Brain pericyte (primary cell): Measurements from ENCODE around the gene EHD2.
"Not testable (repeated sequence)": the region's sequence is repeated elsewhere in the genome, so short reads cannot be mapped to it uniquely, and the experiment has no call there.

Source experiments
- DNase-seq: peaks from one replicate; pipeline ENCODE4 v3.0.0-alpha.2; 2012; ENCODE audit warnings: low read depth, low spot score

Gene EHD2

GRCh38 chr19:47749326-47749725 lies 36.1 kb downstream of the EHD2 start:
- no peak for DNase-seq

GRCh38 chr19:47750752-47751151 lies 37.5 kb downstream of the EHD2 start:
- DNase-seq = no peak

GRCh38 chr19:47752440-47753211 lies 39.4 kb downstream of the EHD2 start:
- DNase-seq = no peak

DNA sequence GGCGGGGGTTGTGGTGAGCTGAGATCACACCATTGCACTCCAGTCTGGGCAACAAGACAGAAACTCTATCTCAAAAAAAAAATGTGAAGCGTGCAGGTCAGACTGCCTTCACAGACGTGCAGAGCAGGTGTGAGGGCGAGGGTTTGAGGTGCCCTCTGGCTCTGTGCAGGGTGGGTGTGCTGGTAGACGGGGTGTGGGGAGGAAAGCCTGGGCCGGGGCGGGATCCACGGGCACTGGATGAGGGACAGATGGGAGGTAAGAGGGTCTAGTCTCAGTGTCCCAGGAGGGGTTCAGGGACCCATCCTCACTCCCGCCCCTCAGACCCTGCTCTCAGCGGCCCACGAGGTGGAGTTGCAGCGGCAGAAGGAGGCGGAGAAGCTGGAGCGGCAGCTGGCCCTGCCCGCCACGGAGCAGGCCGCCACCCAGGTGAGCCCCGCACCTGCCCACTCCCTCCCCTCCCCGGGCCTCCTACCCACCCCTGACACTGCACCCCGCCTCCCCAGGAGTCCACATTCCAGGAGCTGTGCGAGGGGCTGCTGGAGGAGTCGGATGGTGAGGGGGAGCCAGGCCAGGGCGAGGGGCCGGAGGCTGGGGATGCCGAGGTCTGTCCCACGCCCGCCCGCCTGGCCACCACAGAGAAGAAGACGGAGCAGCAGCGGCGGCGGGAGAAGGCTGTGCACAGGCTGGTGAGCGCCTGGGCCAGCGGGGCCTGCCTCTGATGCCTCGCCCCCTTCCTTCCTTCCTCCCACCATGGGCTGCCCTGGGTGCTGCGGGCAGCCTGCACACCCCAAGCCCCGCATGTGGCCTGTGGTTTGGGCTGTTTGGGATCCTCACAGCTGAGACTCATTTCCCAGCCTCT lies 41.2 kb downstream of the EHD2 start:
- DNase-seq = no peak

DNA sequence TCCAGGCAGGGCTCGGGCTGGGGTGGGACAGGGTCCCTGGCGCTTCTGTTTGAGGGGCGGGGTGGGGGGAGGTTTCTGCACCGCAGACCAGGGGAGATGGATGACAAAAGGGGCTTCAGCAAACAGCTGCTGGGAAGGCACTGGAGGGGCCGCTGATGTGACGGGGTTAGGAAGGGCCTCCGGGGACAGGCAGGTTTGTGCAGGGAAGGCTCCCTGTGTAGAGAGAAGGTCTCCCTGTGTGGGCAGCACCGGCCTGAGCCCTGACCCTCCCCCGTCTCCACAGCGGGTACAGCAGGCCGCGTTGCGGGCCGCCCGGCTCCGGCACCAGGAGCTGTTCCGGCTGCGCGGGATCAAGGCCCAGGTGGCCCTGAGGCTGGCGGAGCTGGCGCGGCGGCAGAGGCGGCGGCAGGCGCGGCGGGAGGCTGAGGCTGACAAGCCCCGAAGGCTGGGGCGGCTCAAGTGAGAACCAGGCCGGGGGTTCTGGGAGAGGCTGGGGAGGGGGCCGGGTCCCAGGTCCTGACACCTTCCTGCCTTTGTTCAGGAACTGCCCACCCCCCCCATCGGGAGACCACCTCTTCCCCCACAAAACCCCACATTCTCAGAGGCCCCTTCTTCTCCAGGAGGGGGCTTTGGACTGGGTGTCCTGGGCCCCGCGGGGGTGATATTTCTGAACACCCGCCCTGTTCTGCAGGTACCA lies 42.0 kb downstream of the EHD2 start:
- no peak for DNase-seq

GRCh38 chr19:47755762-47756626 lies 42.8 kb downstream of the EHD2 start:
- no peak for DNase-seq

GRCh38 chr19:47756627-47756929 lies 43.4 kb downstream of the EHD2 start:
- no peak for DNase-seq

DNA sequence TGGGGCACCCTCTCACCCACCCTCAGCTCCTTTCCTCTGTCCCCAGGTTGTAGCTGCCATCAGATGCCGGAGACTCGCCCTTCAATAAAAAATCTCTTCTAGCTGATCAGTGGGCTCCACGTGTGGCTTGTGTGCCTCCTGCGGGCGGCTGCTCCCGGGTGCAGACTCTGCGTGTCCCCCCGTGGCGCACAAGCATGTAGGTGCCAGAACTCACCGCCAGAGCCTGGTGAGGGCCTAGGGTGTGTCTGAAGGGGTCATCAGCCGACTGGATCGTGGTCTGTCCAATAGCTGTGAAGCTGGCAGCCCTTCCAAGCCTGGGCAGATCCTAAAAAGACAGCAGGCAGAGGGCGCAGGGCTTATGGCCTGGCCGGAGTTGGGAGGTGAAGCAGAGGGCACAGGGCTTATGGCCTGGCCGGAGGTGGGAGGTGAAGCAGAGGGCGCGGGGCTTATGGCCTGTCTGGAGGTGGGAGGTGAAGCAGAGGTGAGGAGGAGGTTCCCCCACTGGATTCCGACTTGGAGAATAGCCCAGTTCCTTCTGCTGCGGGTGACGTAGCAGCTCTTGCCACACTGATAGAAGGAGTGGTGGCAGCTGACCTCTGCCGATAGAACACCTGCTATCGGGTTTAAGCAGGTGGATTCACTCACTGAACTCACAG lies 43.9 kb downstream of the EHD2 start:
- no peak for DNase-seq

DNA sequence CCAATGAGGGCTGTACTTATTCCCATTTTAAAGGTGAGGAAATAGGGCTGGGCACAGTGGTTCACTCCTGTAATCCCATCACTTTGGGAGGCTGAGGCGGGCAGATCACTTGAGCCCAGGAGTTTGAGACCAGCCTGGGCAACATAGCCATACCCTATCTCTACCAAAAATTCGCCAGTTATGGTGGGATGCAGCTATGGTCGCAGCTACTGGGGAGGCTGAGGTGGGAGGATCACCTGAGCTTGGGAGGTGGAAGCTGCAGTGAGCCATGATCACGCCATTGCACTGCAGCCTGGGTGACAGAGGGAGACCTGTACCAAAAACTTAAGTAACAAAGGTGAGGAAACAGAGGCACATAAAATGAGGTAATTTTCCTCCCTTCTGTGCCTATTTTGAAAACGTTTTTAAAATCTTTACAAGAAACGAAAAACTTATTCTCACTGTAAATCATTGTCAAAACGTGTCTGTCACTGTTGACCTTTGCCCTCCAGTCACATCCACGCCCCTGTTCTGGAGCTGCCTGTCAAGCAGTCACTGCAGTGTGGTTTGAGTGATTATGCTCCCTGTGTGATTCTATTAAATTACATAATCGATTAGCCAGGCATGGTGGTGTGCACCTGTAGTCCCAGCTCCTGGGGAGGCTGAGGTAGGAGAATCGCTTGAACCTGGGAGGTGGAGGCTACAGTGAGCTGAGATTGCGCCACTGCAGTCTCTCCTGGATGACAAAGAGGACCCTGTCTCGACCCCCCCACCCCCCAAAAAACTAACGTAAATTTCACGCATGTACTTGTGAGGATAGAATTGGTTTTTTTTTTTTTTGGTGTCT lies 44.6 kb downstream of the EHD2 start:
- no peak for DNase-seq

DNA sequence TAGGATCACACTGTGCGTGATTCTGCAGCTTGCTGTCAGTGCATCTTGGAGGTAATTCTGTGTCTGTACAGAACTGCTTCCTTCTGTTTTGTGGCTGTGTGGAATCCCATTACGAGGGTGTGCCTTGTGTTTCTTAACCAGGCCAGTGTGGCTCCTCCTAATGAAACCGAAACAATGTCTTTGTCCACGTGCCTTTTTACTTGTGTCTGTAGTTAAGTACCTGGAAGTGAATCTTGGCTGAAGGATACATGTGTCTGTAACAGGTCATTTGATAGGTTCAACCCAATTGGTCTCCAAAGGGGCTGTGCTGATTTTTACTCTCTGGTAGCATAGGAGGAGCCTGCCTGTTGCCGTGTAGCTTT lies 45.2 kb downstream of the EHD2 start:
- no peak for DNase-seq

GRCh38 chr19:47760632-47760999 lies 47.4 kb downstream of the EHD2 start:
- DNase-seq = no peak

GRCh38 chr19:47761566-47761965 lies 48.3 kb downstream of the EHD2 start:
- no peak for DNase-seq

- no peak for DNase-seq
Observed at GRCh38 chr19:47762151-47762550, 48.9 kb downstream of the EHD2 start.

DNA sequence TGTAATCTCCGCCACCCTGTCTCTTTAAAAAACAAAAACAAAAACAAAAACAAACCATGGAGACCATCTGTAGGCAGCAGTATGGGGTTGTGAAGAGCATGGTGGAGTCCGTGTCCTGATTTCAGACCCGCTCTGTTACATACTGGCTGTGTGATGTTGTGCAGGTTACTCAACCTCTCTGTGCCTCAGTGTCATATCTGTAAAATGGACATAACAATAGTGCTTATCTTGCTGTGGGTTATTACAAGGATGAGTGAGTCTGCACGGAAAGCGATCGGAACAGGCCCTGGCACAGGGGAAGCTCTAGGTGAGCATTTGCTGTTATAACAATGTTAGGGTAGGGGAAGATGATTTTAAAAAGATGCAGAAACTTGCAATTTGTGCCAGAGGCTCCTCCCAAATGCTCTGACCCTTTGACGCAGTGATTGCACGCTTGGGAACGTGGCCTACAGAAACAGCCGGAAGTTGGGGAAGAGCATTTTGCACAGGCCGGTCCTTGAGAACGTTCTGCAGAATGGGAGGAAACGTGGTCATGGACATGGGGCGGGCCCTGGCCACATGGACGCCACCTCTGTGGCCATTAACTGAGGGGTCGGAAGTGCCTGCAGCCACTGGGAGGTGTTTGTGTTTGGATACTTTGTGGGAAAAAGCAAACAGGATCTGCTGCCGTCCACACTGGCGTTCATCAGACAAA lies 49.5 kb downstream of the EHD2 start:
- DNase-seq = no peak

- not testable (repeated sequence) for DNase-seq
Observed at GRCh38 chr19:47764705-47765104, 51.5 kb downstream of the EHD2 start.

- DNase-seq = no peak
Observed at GRCh38 chr19:47765523-47766358, 52.5 kb downstream of the EHD2 start.

GRCh38 chr19:47766359-47766620 lies 53.1 kb downstream of the EHD2 start:
- no peak for DNase-seq

DNA sequence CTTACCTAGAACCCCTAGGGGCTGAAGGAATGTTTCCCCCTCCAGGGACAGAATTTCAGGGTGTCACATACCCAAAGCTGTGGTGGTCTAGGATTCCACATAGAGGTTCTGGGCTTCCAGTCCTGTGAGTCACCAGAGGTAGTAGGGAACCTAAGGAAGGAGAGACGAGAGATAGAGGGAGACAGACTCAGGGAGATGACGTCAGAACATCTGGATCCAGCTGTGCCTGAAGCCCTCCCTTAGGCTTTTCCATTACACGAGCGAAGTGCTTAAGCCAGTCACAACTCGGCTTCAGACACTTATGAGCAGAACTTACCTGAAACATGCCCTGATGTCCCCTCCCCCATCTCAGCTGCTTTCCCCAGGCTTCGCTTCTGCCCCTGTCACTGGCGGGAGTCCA lies 53.4 kb downstream of the EHD2 start:
- no peak for DNase-seq

DNA sequence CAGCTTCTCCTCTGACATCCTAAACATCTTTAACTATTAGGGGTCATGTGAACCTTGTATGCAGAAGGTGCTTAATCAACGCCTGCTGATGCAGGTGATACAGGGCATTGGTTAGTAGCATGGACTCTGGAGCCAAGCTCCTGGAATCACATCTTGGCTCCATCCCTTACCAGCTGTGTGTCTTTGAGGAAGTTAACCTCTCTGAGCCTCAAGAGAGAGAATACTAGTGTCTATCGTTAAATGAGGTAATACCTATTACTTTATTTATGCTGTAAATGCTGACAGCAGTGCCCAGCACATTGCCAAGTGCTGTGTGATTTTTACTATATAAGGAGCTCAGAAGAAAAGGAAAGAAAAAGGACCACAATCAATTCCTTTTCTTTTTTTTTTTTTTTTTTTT lies 54.1 kb downstream of the EHD2 start:
- DNase-seq = no peak
